LHCN-M2 (cell line): Measurements from ENCODE around the gene CST6. TPM values are rescaled to one million over a fixed set of nuclear protein-coding genes. Genes with fewer than 3 reads are reported as not detected.
"Not testable (repeated sequence)": the region's sequence is repeated elsewhere in the genome, so short reads cannot be mapped to it uniquely, and the experiment has no call there.

ENCODE experiments used
- DNase-seq: peaks from one replicate; pipeline ENCODE4 v3.0.0-alpha.2; 2012; ENCODE audit warnings: low read depth
- total RNA-seq: library from RNA; depleted of rRNA; stranded (reverse); fragments of >200 nt; gene quantifications from 2 replicates; pipeline ENCODE4 v1.2.3, GENCODE V29; 2014

CST6 gene
- total RNA-seq, 1 experiment from 2014 or later: not detected

GRCh38 chr11:65983589-65983987, 28.2 kb upstream of the CST6 start:
- DNase-seq: no peak

GRCh38 chr11:65987336-65987735, 24.5 kb upstream of the CST6 start:
- no peak for DNase-seq

GRCh38 chr11:65988791-65989592, 22.8 kb upstream of the CST6 start:
- DNase-seq: peak; percentile 94

- no peak for DNase-seq
Observed at GRCh38 chr11:65992056-65992455, 19.8 kb upstream of the CST6 start.

- no peak for DNase-seq
Observed at GRCh38 chr11:65997286-65997685, 14.5 kb upstream of the CST6 start.

GRCh38 chr11:66001942-66002647, 9.7 kb upstream of the CST6 start, which contains the start of the genes BANF1 and EIF1AD:
Gene BANF1 (plus strand): TSS chr11:66002503. CDS start chr11:66003251, 748 bp downstream.
Gene EIF1AD (minus strand): TSS chr11:66002157. CDS start chr11:66000389, 1,768 bp downstream.
- peak; percentile 99 for DNase-seq

- DNase-seq: peak; percentile 61
Observed at GRCh38 chr11:66002648-66003225, 9.1 kb upstream of the CST6 start.

GRCh38 chr11:66003291-66003690, 8.5 kb upstream of the CST6 start:
- DNase-seq: no peak

- peak; percentile 63 for DNase-seq
Observed at GRCh38 chr11:66004186-66004585, 7.6 kb upstream of the CST6 start.

- DNase-seq: no peak
Observed at GRCh38 chr11:66006134-66006890, 5.5 kb upstream of the CST6 start.

- DNase-seq: no peak
Observed at GRCh38 chr11:66006891-66007176, 5.0 kb upstream of the CST6 start.

- no peak for DNase-seq
Observed at GRCh38 chr11:66007201-66007634, 4.6 kb upstream of the CST6 start.

GRCh38 chr11:66008095-66008467, 3.7 kb upstream of the CST6 start:
- DNase-seq: no peak

GRCh38 chr11:66008468-66009101, 3.2 kb upstream of the CST6 start:
- peak; percentile 96 for DNase-seq

GRCh38 chr11:66010036-66010435, 1.8 kb upstream of the CST6 start:
- not testable (repeated sequence) for DNase-seq

- DNase-seq: no peak
Observed at GRCh38 chr11:66011239-66011784, 496 bp upstream of the CST6 start.

- DNase-seq: no peak
Observed at GRCh38 chr11:66012371-66012945, 650 bp downstream of the CST6 start.

GRCh38 chr11:66012946-66013761, 1.3 kb downstream of the CST6 start:
- DNase-seq: no peak

- no peak for DNase-seq
Observed at GRCh38 chr11:66013762-66014100, 1.9 kb downstream of the CST6 start.
